ENCODE data around the gene CDKAL1.
"Not testable (repeated sequence)": the region's sequence is repeated elsewhere in the genome, so short reads cannot be mapped to it uniquely, and the experiment has no call there.

CDKAL1 gene

GRCh38 chr6:20539387-20539786 lies 5.1 kb downstream of the CDKAL1 start:
- H3K27me3 ChIP-seq (ENCODE audit: control insufficient read depth, insufficient read depth, low read length) = no peaks in the 10 kb centered on the region
- H3K4me2 ChIP-seq (ENCODE audit: low read length) = no peak overlapping the region
- no peaks in the 10 kb centered on the region for H3K9me3 ChIP-seq (ENCODE audit: control insufficient read depth, low read length)
- peaks cover 11% of the 10 kb centered on the region for H3K79me2 ChIP-seq
- H3K36me3 ChIP-seq (ENCODE audit: control insufficient read depth, insufficient read depth, low read length) = no peaks in the 10 kb centered on the region
- H3K9ac ChIP-seq = no peak overlapping the region
- peaks cover 6% of the 10 kb centered on the region for H3K4me1 ChIP-seq
- TF ChIP-seq CTCF (IDR thresholded peaks at IDR 0.05) = no peak
- H3K4me3 ChIP-seq (ENCODE audit: low read depth, low read length) = no peak overlapping the region
- H2AFZ ChIP-seq = no peak overlapping the region
- no peak overlapping the region for H3K27ac ChIP-seq

DNA sequence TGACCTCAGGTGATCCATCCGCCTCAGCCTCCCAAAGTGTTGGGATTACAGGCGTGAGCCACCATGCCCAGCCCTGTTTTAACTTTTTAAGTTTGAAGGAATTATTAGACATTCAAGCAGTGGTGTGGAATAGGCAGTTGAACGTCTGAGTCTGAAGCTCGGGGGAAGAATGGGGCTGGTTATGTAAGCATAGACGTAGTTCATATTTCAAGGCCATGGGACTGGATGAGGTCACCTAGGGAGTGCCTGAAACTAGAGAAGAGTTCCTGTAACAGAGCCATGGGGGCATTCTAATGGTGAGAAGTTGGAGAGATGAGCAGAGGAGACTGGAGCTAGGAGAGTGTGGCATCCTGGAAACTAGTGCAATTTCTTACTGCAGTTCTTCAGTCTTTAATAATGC lies 6.4 kb downstream of the CDKAL1 start:
- no peak overlapping the region for H2AFZ ChIP-seq
- H3K27ac ChIP-seq = no peak overlapping the region
- H3K79me2 ChIP-seq = peaks cover 5% of the 10 kb centered on the region
- H3K4me3 ChIP-seq (ENCODE audit: low read depth, low read length) = no peak overlapping the region
- H3K9me3 ChIP-seq (ENCODE audit: control insufficient read depth, low read length) = no peaks in the 10 kb centered on the region
- H3K9ac ChIP-seq = no peak overlapping the region
- no peaks in the 10 kb centered on the region for H3K27me3 ChIP-seq (ENCODE audit: control insufficient read depth, insufficient read depth, low read length)
- TF ChIP-seq CTCF (IDR thresholded peaks at IDR 0.05) = no peak
- H3K36me3 ChIP-seq (ENCODE audit: control insufficient read depth, insufficient read depth, low read length) = no peaks in the 10 kb centered on the region
- no peaks in the 10 kb centered on the region for H3K4me1 ChIP-seq
- H3K4me2 ChIP-seq (ENCODE audit: low read length) = no peak overlapping the region

GRCh38 chr6:20541382-20541781 lies 7.1 kb downstream of the CDKAL1 start:
- Histone ChIP-seq H3K9me3 (ENCODE audit: control insufficient read depth, low read length) (no peaks in the 10 kb centered on the region), H3K27ac (no peak overlapping the region), H3K4me3 (ENCODE audit: low read depth, low read length) (no peak overlapping the region), H2AFZ (no peak overlapping the region), H3K4me2 (ENCODE audit: low read length) (no peak overlapping the region), H3K9ac (no peak overlapping the region), H3K27me3 (ENCODE audit: control insufficient read depth, insufficient read depth, low read length) (no peaks in the 10 kb centered on the region), H3K4me1 (no peaks in the 10 kb centered on the region), H3K79me2 (peaks cover 5% of the 10 kb centered on the region), H3K36me3 (ENCODE audit: control insufficient read depth, insufficient read depth, low read length) (no peaks in the 10 kb centered on the region)
- no peak for TF ChIP-seq CTCF (IDR thresholded peaks at IDR 0.05)

- Histone ChIP-seq H3K27me3 (ENCODE audit: control insufficient read depth, insufficient read depth, low read length) (no peaks in the 10 kb centered on the region), H3K4me1 (no peaks in the 10 kb centered on the region), H3K4me3 (ENCODE audit: low read depth, low read length) (no peak overlapping the region), H3K79me2 (peaks cover 5% of the 10 kb centered on the region), H3K9ac (no peak overlapping the region), H3K36me3 (ENCODE audit: control insufficient read depth, insufficient read depth, low read length) (no peaks in the 10 kb centered on the region), H3K9me3 (ENCODE audit: control insufficient read depth, low read length) (no peaks in the 10 kb centered on the region), H2AFZ (no peak overlapping the region), H3K4me2 (ENCODE audit: low read length) (no peak overlapping the region), H3K27ac (no peak overlapping the region)
- no peak for TF ChIP-seq CTCF (IDR thresholded peaks at IDR 0.05)
Measured at GRCh38 chr6:20542927-20543602, 8.8 kb downstream of the CDKAL1 start.

DNA sequence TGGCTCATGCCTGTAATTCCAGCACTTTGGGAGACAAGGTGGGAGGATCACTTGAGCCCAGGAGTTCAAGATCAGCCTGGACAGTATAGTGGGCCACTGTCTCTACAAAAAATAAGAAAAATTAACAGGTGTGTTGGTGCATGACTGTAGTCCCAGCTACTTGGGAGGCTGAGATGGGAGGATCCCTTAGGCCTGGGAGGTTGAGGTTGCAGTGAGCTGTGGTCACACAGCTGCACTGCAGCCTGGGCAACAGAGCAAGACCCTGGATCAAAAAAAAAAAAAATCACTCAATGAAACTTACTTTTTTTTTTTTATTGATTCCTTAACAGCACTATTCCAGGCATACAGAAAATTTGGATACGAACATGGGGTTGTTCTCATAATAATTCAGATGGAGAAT lies 14.0 kb downstream of the CDKAL1 start:
- no peak for TF ChIP-seq CTCF (IDR thresholded peaks at IDR 0.05)
- H3K27ac ChIP-seq = no peak overlapping the region
- H3K4me3 ChIP-seq (ENCODE audit: low read depth, low read length) = no peak overlapping the region
- no peak overlapping the region for H3K4me2 ChIP-seq (ENCODE audit: low read length)
- H3K9me3 ChIP-seq (ENCODE audit: control insufficient read depth, low read length) = no peaks in the 10 kb centered on the region
- H3K36me3 ChIP-seq (ENCODE audit: control insufficient read depth, insufficient read depth, low read length) = no peaks in the 10 kb centered on the region
- H3K27me3 ChIP-seq (ENCODE audit: control insufficient read depth, insufficient read depth, low read length) = no peaks in the 10 kb centered on the region
- H3K79me2 ChIP-seq = peaks cover 3% of the 10 kb centered on the region
- H3K4me1 ChIP-seq = no peaks in the 10 kb centered on the region
- H2AFZ ChIP-seq = no peak overlapping the region
- H3K9ac ChIP-seq = no peak overlapping the region

DNA sequence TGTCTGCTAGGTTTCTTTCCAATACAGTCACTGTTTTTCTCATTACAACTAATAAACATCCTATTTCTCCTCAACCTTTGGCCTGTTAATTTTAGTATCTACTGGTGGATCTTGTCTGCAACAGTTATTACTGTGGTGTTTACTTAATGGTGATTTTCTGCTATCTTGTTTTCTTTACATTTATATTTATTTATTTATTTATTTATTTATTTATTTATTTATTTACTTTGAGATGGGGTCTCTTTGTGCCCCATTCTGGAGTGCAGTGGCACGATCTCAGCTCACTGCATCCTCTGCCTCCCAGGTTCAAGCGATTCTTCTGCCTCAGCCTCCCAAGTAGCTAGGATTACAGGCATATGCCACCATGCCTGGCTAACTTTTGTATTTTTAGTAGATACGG lies 15.1 kb downstream of the CDKAL1 start:
- H3K27ac ChIP-seq; H3K27me3 ChIP-seq (ENCODE audit: control insufficient read depth, insufficient read depth, low read length); H3K79me2 ChIP-seq; H3K36me3 ChIP-seq (ENCODE audit: control insufficient read depth, insufficient read depth, low read length); H3K4me3 ChIP-seq (ENCODE audit: low read depth, low read length); H3K4me1 ChIP-seq; H2AFZ ChIP-seq; H3K9me3 ChIP-seq (ENCODE audit: control insufficient read depth, low read length); H3K9ac ChIP-seq; H3K4me2 ChIP-seq (ENCODE audit: low read length): not testable (repeated sequence)

Data from parathyroid adenoma (tissue), 2 donors.